ENCODE data around the gene PKP1.

Gene PKP1

GRCh38 chr1:201260236-201260590, 23.1 kb upstream of the PKP1 start:
- in situ Hi-C loops (cut with MboI; ENCODE audit: low sequenced_read_pairs): no loop called here

GRCh38 chr1:201260648-201261311, 22.5 kb upstream of the PKP1 start:
- in situ Hi-C loops (cut with MboI; ENCODE audit: low sequenced_read_pairs): no loop called here

- in situ Hi-C loops (cut with MboI; ENCODE audit: low sequenced_read_pairs): no loop called here
Observed at GRCh38 chr1:201261771-201262547, 21.3 kb upstream of the PKP1 start.

- in situ Hi-C loops (cut with MboI; ENCODE audit: low sequenced_read_pairs): no loop called here
Observed at GRCh38 chr1:201262963-201263608, 20.2 kb upstream of the PKP1 start.

DNA sequence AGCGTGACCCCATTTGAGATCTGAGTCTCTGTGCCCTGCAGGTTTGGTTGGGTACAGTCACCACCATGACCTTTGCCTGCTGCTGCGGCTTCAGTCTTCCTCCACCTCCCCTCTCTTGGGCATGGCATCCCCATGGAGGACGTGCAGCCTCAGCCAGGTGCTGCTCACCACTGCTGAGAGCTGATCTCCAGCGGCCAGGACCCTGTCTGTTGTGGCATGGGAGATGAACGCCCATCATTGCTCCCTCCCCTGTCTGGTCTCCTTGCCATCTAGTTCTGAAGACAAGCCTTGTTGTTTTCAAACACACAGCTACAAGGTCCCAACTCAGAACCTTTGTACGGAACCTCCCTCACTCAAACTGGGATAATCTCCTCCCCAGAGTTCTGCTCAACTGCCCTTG, 19.2 kb upstream of the PKP1 start:
- in situ Hi-C loops (cut with MboI; ENCODE audit: low sequenced_read_pairs): no loop called here

DNA sequence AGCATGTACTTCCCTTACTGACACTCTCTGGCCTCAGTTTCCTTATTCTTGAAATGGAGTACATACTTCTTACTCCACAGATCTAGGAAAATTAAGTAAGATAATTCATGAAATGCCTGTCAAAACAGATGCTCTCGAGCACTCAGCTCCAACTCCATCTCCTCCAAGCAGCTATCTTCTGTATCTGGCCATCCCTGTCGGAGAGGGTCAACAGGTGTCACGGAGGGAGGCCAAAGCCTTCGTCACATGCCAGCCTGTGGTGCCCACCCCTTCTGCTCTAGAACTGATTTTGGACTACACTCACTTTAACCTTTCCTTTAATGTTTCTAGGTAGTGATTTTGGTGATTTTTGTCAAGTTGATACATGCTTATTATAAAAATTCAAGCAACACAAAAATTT, 18.8 kb upstream of the PKP1 start:
- in situ Hi-C loops (cut with MboI; ENCODE audit: low sequenced_read_pairs): no loop called here

- in situ Hi-C loops (cut with MboI; ENCODE audit: low sequenced_read_pairs): no loop called here
Observed at GRCh38 chr1:201265756-201266155, 17.6 kb upstream of the PKP1 start.

DNA sequence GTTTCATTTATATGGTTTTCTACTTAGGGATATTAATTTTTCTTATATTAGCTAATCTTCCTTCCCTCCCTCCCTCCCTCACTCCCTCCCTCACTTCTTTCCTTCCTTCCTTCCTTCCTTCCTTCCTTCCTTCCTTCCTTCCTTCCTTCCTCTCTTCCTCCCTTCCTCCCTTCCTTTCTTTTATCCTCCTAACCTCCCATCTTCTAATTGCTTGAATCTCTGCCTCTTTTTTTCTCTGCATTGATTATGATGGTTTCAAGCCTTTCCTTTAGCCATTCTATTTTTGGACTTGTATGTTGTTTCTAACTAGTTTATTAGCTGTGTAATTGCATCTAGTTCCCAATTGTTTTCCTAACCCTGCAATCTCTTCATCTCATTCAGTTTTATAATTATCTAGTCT, 17.0 kb upstream of the PKP1 start:
- in situ Hi-C loops (cut with MboI; ENCODE audit: low sequenced_read_pairs): no loop called here

GRCh38 chr1:201266774-201267173, 16.5 kb upstream of the PKP1 start:
- in situ Hi-C loops (cut with MboI; ENCODE audit: low sequenced_read_pairs): no loop called here

DNA sequence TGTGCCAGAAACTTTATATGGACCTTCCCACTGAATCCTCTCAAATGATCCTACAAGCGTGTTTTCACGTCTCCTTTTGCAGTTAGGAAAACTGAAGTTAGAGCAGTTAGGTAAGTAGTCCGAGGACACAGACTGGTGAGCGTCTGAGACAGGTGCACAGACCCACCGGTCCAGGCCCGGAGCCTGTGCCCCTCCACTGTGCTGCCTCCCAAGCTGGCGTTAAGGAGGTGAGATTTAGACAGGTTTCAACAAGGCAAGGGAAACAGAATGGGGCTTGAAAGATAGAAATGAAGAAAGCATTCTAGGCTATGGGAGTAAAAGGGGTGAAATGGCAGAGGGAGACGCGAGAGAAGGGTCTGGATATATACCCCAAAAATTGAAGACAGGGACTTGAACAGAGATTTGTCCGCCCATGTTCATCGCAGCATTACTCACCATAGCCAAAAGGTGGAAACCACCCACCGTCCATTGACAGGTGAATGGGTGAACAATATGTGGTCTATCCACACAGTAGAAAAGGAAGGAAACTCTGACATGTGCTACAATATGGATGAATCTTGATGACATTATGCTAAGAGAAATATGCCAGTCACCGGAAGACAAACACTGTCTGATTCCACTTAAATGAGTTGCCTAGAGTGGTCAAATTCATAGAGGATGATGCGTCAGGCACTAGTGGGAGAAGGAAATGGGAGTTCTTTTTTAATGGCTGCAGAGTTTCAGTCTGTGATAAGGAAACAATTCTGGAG, 15.7 kb upstream of the PKP1 start:
- in situ Hi-C loops (cut with MboI; ENCODE audit: low sequenced_read_pairs): no loop called here

- in situ Hi-C loops (cut with MboI; ENCODE audit: low sequenced_read_pairs): no loop called here
Observed at GRCh38 chr1:201268604-201269151, 14.6 kb upstream of the PKP1 start.

- in situ Hi-C loops (cut with MboI; ENCODE audit: low sequenced_read_pairs): no loop called here
Observed at GRCh38 chr1:201269281-201269680, 14.0 kb upstream of the PKP1 start.

GRCh38 chr1:201269900-201270410, 13.4 kb upstream of the PKP1 start:
- in situ Hi-C loops (cut with MboI; ENCODE audit: low sequenced_read_pairs): no loop called here

- in situ Hi-C loops (cut with MboI; ENCODE audit: low sequenced_read_pairs): no loop called here
Observed at GRCh38 chr1:201270616-201271390, 12.5 kb upstream of the PKP1 start.

GRCh38 chr1:201272799-201273198, 10.5 kb upstream of the PKP1 start:
- in situ Hi-C loops (cut with MboI; ENCODE audit: low sequenced_read_pairs): no loop called here

GRCh38 chr1:201274616-201275252, 8.6 kb upstream of the PKP1 start:
- in situ Hi-C loops (cut with MboI; ENCODE audit: low sequenced_read_pairs): no loop called here

- in situ Hi-C loops (cut with MboI; ENCODE audit: low sequenced_read_pairs): no loop called here
Observed at GRCh38 chr1:201275253-201275666, 8.0 kb upstream of the PKP1 start.

DNA sequence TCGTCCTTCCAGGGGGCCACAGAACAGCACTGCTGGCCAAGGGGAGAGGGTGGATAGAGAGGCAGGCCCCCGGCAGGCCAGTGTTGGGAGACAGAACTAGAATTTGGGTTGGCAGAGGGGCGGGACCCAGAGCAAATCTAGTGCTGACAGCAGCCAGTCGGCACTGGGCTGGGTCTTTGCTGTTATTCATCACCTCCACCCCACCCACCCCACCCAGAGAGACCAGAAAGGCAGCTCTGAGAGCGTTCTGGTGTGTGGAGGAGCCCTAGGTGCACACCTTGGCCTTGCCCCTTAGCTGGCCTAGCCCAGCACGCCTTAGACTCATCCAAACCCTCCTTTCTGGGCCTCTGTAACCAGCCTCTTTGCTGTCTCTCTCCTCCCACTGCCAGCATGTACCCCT, 6.4 kb upstream of the PKP1 start:
- in situ Hi-C loops (cut with MboI; ENCODE audit: low sequenced_read_pairs): no loop called here

- in situ Hi-C loops (cut with MboI; ENCODE audit: low sequenced_read_pairs): no loop called here
Observed at GRCh38 chr1:201277441-201277840, 5.9 kb upstream of the PKP1 start.

DNA sequence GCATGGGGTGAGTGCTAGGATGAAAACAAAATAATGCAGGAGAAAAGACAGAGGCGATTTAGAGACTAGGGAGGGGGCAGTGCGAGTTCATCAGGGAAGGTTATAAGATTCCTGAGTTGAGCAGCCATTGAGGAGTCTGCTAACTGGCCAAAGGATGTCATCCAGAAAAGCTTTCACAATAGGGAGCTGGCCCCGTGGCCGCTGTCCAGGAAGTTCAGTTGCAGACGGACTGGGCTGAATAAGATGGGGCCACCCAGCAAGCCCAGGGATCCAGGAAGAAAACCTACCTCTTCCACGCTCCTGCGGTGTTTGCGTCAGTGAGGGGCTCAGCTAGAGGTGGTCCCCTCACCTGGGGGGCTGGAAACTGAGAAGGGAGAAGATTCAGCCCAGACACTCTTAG, 4.0 kb upstream of the PKP1 start:
- in situ Hi-C loops (cut with MboI; ENCODE audit: low sequenced_read_pairs): no loop called here
